Measurements from ENCODE around the gene BCAS3.
"Not testable (repeated sequence)": the region's sequence is repeated elsewhere in the genome, so short reads cannot be mapped to it uniquely, and the experiment has no call there.

BCAS3 gene

GRCh38 chr17:61422116-61422799 is 744.6 kb downstream of the BCAS3 start:
- no peak for DNase-seq (ENCODE audit: low read depth, low spot score)

GRCh38 chr17:61422869-61423268 is 745.2 kb downstream of the BCAS3 start:
- DNase-seq (ENCODE audit: low read depth, low spot score): no peak

GRCh38 chr17:61423967-61424649 is 746.5 kb downstream of the BCAS3 start:
- DNase-seq (ENCODE audit: low read depth, low spot score): no peak

- DNase-seq (ENCODE audit: low read depth, low spot score): no peak
These were observed 748.2 kb downstream of the BCAS3 start for GRCh38 chr17:61425682-61426481.

- DNase-seq (ENCODE audit: low read depth, low spot score): no peak
These were observed 749.0 kb downstream of the BCAS3 start for GRCh38 chr17:61426482-61427304.

GRCh38 chr17:61427567-61427966 is 749.9 kb downstream of the BCAS3 start:
- DNase-seq (ENCODE audit: low read depth, low spot score): no peak

- DNase-seq (ENCODE audit: low read depth, low spot score): no peak
These were observed 751.6 kb downstream of the BCAS3 start for GRCh38 chr17:61429274-61429673.

GRCh38 chr17:61429831-61430230 is 752.2 kb downstream of the BCAS3 start:
- DNase-seq (ENCODE audit: low read depth, low spot score): not testable (repeated sequence)

GRCh38 chr17:61431594-61432311 is 754.1 kb downstream of the BCAS3 start:
- no peak for DNase-seq (ENCODE audit: low read depth, low spot score)

- no peak for DNase-seq (ENCODE audit: low read depth, low spot score)
These were observed 758.6 kb downstream of the BCAS3 start for GRCh38 chr17:61436273-61436672.

GRCh38 chr17:61436995-61437704 is 759.5 kb downstream of the BCAS3 start:
- no peak for DNase-seq (ENCODE audit: low read depth, low spot score)

- DNase-seq (ENCODE audit: low read depth, low spot score): no peak
These were observed 763.0 kb downstream of the BCAS3 start for GRCh38 chr17:61440697-61441096.

- not testable (repeated sequence) for DNase-seq (ENCODE audit: low read depth, low spot score)
These were observed 763.9 kb downstream of the BCAS3 start for GRCh38 chr17:61441507-61441906.

- no peak for DNase-seq (ENCODE audit: low read depth, low spot score)
These were observed 764.6 kb downstream of the BCAS3 start for GRCh38 chr17:61442136-61442775.

All from smooth muscle cell of the brain vasculature (primary cell).